Body of pancreas (tissue), 4 donors: ENCODE results near the gene GRHL3. TPM values are rescaled to one million over a fixed set of nuclear protein-coding genes. Genes with fewer than 3 reads are reported as not detected.
"Not testable (repeated sequence)": the region's sequence is repeated elsewhere in the genome, so short reads cannot be mapped to it uniquely, and the experiment has no call there.

ENCODE experiments used
- ATAC-seq: fragments of 150-250 bp; one replicate; pipeline ENCODE4 v1.9.1; 2016
- DNase-seq, 4 donors: peaks; one replicate each; pipeline ENCODE4 v3.0.0-alpha.2; 2019
- H3K27ac ChIP-seq, 4 donors: fragments of 200-600 bp; sonication (generic); 1 replicate in 3 of 4; 2 replicates in 1 of 4; pipeline versions ENCODE4 v1.5.1 to v1.6.1; 2016 to 2019; ENCODE audit warnings: mild to moderate bottlenecking in 1 of 4, mixed read lengths in 1 of 4, moderate library complexity in 1 of 4
- H3K27me3 ChIP-seq, 2 donors: fragments of 200-600 bp; sonication (generic); one replicate each; pipeline ENCODE4 v1.6.0; 2016; ENCODE audit warnings: mild to moderate bottlenecking in 1 of 2
- H3K36me3 ChIP-seq, 2 donors: fragments of 200-600 bp; sonication (generic); replicated peaks in 1 of 2; 2 replicates each; pipeline ENCODE4 v1.5.1; 2016; ENCODE audit warnings: low read depth in 2 of 2; ENCODE audit not compliant: insufficient read depth in 1 of 2
- H3K4me1 ChIP-seq: fragments of 200-600 bp; sonication (generic); one replicate; pipeline ENCODE4 v1.6.0; 2016
- H3K4me3 ChIP-seq, 2 donors: fragments of 200-600 bp; sonication (generic); 1 replicate in 1 of 2; 2 replicates in 1 of 2; pipeline ENCODE4 v1.5.1; 2016 to 2019
- H3K9me3 ChIP-seq, 3 donors: fragments of 200-600 bp; sonication (generic); 1 replicate in 2 of 3; 2 replicates in 1 of 3; pipeline ENCODE4 v1.5.1; 2016
- POLR2A ChIP-seq, 3 donors: fragments of 450-650 bp; IDR thresholded peaks; one replicate each; pipeline ENCODE4 v1.6.1; 2016; ENCODE audit warnings: antibody characterized with exemption in 3 of 3, mild to moderate bottlenecking in 2 of 3
- WGBS, 2 donors: methylation state at CpG; one replicate each; pipeline ENCODE4 v1.1.5; 2017; 5-methylcytosine and 5-hydroxymethylcytosine counted together
- intact Hi-C: fragments of 100-400 bp; cut with DNase I; formaldehyde crosslinking; loops from one replicate; pipeline ENCODE4 v1.15.1; 2023
- total RNA-seq, 2 donors: library from RNA; depleted of rRNA; stranded (reverse); fragments of >200 nt; gene quantifications; one replicate each; pipeline ENCODE4 v1.1.0, GENCODE V29; 2016
- TF ChIP-seq, protein P1 (sequence below), 7 experiments: fragments of 450-650 bp in 4 of 7; fragments of 200-600 bp in 3 of 7; sonication (generic) in 3 of 7; IDR thresholded peaks; one replicate each; pipeline ENCODE4 v1.5.1; 2016 to 2019; ENCODE audit warnings: antibody characterized with exemption in 7 of 7

Gene GRHL3
- not detected for total RNA-seq

DNA sequence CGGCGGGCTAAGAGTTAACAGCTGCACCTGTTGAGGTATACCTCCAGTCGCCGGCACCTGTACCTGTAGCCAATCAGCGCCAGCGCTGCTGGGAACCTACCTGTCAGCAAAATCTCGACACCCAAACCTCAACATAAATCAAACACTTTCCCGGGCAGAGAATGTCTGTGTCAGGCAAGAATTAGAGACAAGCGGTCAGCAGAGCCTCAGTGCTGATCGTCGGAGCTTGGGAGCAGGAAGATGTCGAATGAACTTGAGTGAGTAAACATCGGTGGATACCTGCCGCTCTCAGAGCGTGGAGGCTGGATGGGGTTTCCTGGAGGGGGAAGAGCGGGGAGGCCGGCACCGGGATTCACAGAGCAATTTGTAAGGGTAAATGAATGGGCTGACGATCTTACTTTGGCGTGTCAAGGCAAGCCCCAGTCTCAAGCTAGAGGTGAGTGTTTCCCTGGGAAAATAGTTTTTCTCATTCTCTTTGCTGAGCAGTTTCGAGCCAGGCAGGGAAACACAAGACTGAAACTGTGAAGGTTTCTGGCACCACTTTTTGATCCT is at the start of gene GRHL3:
GRHL3 (plus strand) TSS at position 46 of the 552 bp plus-strand sequence; CDS start at position 241, 195 bp downstream.
- Histone ChIP-seq H3K4me1 (peaks cover 37% of the 10 kb centered on the region), H3K27ac (no peak within 1 kb of the TSS), H3K4me3 (no peak within 1 kb of the TSS), H3K9me3 (no peaks in the 10 kb centered on the region), H3K36me3 (no peaks in the 10 kb centered on the region), H3K27me3 (no peaks in the 10 kb centered on the region)
- TF ChIP-seq, protein P1, sequence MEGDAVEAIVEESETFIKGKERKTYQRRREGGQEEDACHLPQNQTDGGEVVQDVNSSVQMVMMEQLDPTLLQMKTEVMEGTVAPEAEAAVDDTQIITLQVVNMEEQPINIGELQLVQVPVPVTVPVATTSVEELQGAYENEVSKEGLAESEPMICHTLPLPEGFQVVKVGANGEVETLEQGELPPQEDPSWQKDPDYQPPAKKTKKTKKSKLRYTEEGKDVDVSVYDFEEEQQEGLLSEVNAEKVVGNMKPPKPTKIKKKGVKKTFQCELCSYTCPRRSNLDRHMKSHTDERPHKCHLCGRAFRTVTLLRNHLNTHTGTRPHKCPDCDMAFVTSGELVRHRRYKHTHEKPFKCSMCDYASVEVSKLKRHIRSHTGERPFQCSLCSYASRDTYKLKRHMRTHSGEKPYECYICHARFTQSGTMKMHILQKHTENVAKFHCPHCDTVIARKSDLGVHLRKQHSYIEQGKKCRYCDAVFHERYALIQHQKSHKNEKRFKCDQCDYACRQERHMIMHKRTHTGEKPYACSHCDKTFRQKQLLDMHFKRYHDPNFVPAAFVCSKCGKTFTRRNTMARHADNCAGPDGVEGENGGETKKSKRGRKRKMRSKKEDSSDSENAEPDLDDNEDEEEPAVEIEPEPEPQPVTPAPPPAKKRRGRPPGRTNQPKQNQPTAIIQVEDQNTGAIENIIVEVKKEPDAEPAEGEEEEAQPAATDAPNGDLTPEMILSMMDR (IDR thresholded peaks at IDR 0.05): no peak
- no peak for TF ChIP-seq POLR2A (IDR thresholded peaks at IDR 0.05)
- 3 to 4% methylated on average over 21 of the region's 21 CpGs for WGBS, 2 donors
- DNase-seq: peak; percentile 44 to 78 (median 59)
- ATAC-seq: peak; percentile 70
- intact Hi-C loops: no loop called here

DNA sequence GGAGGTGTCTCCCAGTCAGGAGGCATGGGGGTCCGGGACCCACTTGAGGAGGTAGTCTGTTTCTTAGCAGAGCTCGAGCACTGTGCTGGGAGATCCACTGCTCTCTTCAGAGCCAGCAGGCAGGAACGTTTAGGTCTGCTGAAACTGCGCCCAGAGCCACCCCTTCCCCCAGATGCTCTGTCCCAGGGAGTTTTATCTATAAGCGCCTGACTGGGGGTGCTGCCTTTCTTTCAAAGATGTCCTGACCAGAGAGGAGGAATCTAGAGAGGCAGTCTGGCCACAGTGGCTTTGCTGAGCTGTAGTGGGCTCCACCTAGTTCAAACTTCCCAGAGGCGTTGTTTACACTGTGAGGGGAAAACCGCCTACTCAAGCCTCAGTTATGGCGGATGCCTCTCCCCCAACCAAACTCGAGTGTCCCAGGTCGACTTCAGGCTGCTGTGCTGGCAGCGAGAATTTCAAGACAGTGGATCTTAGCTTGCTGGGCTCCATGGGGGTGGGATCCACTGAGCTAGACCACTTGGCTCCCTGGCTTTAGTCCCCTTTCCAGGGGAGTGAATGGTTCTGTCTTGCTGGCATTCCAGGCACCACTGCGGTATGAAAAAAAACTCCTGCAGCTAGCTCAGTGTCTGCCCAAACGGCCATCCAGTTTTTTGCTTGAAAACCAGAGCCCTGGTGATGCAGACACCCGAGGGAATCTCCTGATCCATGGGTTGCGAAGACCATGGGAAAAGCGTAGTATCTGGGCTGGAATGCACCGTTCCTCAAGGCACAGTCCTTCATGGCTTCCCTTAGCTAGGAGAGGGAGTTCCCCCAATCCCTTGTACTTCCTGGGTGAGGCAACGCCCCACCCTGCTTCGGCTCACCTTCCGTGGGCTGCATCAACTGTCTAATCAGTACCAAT is 44.7 kb upstream of the GRHL3 start:
- H3K4me3 ChIP-seq, intact Hi-C loops, H3K9me3 ChIP-seq, ATAC-seq, H3K27ac ChIP-seq, H3K4me1 ChIP-seq, DNase-seq, H3K36me3 ChIP-seq, H3K27me3 ChIP-seq: not testable (repeated sequence)
- WGBS, 2 donors: 70 to 75% methylated on average over 14 to 20 of the region's 20 CpGs

DNA sequence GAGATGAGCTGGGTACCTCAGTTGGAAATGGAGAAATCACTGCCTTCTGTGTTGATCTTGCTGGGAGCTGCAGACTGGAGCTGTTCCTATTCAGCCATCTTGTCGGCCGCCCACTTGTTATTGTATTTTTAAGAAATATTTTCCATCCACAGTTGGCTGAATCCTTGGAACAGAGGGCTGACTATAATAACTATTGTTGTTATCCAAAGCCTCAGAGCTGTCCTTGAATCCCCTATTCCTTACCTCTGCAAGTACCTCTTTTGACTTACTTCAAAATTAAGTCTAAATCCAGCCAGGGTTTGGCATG is 44.1 kb upstream of the GRHL3 start:
- no peak overlapping the region for H3K4me3 ChIP-seq

DNA sequence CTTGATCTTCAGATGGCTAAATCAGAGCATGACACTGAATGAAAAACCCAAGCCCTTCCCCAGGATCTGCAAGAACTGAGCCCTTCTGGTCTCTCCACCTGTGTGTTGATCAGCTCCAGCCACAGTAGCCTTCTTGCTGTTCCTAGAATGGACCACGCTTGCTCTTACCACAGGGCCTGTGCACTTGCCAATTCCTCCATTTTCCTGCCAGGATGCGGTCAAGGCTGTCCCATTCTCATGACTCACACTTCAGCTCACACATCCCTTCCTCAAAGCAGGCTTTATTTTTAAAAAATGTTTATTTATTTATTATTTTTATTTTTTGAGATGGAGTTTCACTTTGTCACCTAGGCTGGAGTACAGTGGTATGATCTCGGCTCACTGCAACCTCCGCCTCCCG is 43.6 kb upstream of the GRHL3 start:
- H3K27ac ChIP-seq: no peak overlapping the region
- no peaks in the 10 kb centered on the region for H3K27me3 ChIP-seq
- TF ChIP-seq, protein P1 (IDR thresholded peaks at IDR 0.05): no peak
- no peak for TF ChIP-seq POLR2A (IDR thresholded peaks at IDR 0.05)
- 89 to 90% methylated on average over 5 of the region's 5 CpGs for WGBS, 2 donors
- DNase-seq (no peak), ATAC-seq (no peak)
- H3K4me3 ChIP-seq: no peak overlapping the region
- intact Hi-C loops: no loop called here
- no peaks in the 10 kb centered on the region for H3K36me3 ChIP-seq
- H3K9me3 ChIP-seq: no peaks in the 10 kb centered on the region
- no peaks in the 10 kb centered on the region for H3K4me1 ChIP-seq

More for the DNA sequence above, 44.1 kb upstream of the GRHL3 start:
- 96% methylated on average over 2 of the region's 2 CpGs for WGBS, 2 donors
- Histone ChIP-seq H3K36me3 (no peaks in the 10 kb centered on the region), H3K4me1 (no peaks in the 10 kb centered on the region), H3K9me3 (no peaks in the 10 kb centered on the region), H3K27me3 (no peaks in the 10 kb centered on the region), H3K27ac (no peak overlapping the region)
- DNase-seq (no peak), ATAC-seq (no peak)
- intact Hi-C loops: no loop called here
- TF ChIP-seq, protein P1 (IDR thresholded peaks at IDR 0.05): no peak
- TF ChIP-seq POLR2A (IDR thresholded peaks at IDR 0.05): no peak

DNA sequence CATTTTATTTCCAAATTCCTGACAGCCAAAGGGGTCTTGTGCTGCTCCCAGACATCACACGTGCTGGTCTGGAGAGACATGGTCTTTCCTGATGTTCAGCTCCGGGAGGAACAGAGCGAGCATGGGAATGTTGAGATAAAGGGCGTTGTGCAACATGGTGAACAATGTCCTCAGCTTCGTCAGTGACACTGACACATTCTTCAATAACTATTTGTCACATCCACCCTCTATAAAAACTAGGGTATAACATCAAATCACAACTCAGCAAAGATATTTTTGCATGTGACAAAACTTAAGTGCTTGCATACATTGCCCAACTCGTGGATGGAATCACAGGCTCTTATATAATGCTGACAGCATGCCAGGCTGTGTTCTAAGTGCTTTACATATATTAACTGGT is 42.4 kb upstream of the GRHL3 start:
- H3K27ac ChIP-seq: no peak overlapping the region
- no peak overlapping the region for H3K4me3 ChIP-seq
- H3K9me3 ChIP-seq: no peaks in the 10 kb centered on the region
- intact Hi-C loops: no loop called here
- DNase-seq (no peak), ATAC-seq (no peak)
- no peaks in the 10 kb centered on the region for H3K36me3 ChIP-seq
- TF ChIP-seq, protein P1 (IDR thresholded peaks at IDR 0.05): no peak
- no peak for TF ChIP-seq POLR2A (IDR thresholded peaks at IDR 0.05)
- no peaks in the 10 kb centered on the region for H3K4me1 ChIP-seq
- 30 to 32% methylated on average over 6 of the region's 6 CpGs for WGBS, 2 donors
- H3K27me3 ChIP-seq: no peaks in the 10 kb centered on the region
